Cardiac muscle cell (in vitro differentiated cells and primary cell): ENCODE measurements around the gene RING1. TPM values are rescaled to one million over a fixed set of nuclear protein-coding genes. Genes with fewer than 3 reads are reported as not detected.

Experiments
- DNase-seq, 2 donors: peaks; one replicate each; pipeline versions ENCODE4 v3.0.0 to v3.0.0-alpha.2; 2010 to 2017; ENCODE audit warnings: low read depth in 1 of 2, low spot score in 1 of 2
- H3K27ac ChIP-seq: fragments of 200-600 bp; sonication (generic); 2 replicates; pipeline ENCODE4 v1.5.1; 2016
- H3K27me3 ChIP-seq: fragments of 200-600 bp; sonication (generic); 2 replicates; pipeline ENCODE4 v1.6.0; 2016; ENCODE audit warnings: control low read depth
- H3K36me3 ChIP-seq: fragments of 200-600 bp; sonication (generic); 2 replicates; pipeline ENCODE4 v1.5.1; 2016; ENCODE audit warnings: control low read depth
- H3K4me1 ChIP-seq: fragments of 200-600 bp; sonication (generic); 2 replicates; pipeline ENCODE4 v1.8.1; 2017; ENCODE audit warnings: low read depth, mild to moderate bottlenecking, mixed run types
- H3K4me3 ChIP-seq: fragments of 200-600 bp; sonication (generic); 2 replicates; pipeline ENCODE4 v1.5.1; 2016; ENCODE audit warnings: mild to moderate bottlenecking
- H3K9me3 ChIP-seq: fragments of 200-600 bp; sonication (generic); 2 replicates; pipeline ENCODE4 v1.5.1; 2017; ENCODE audit warnings: low read depth, mild to moderate bottlenecking, control low read depth
- polyA plus RNA-seq: library from polyadenylated mRNA; unstranded; fragments of >200 nt; fragmentation: Nextera tagmentation; extraction: Ambion mirVana; gene quantifications from 2 replicates; pipeline ENCODE4 v1.2.1, GENCODE V29; 2016
- total RNA-seq: library from RNA; depleted of rRNA; stranded (reverse); fragments of >200 nt; gene quantifications from 2 replicates; pipeline ENCODE4 v1.2.3, GENCODE V29; 2016
- TF ChIP-seq, protein P1 (sequence below): IDR thresholded peaks from 2 replicates; pipeline ENCODE4 v1.5.1; 2012; ENCODE audit warnings: low read depth, mild to moderate bottlenecking, low read length

Gene RING1
- total and polyA plus RNA-seq, 2 experiments from 2014 or later = 37.0 to 42.1 TPM

DNA sequence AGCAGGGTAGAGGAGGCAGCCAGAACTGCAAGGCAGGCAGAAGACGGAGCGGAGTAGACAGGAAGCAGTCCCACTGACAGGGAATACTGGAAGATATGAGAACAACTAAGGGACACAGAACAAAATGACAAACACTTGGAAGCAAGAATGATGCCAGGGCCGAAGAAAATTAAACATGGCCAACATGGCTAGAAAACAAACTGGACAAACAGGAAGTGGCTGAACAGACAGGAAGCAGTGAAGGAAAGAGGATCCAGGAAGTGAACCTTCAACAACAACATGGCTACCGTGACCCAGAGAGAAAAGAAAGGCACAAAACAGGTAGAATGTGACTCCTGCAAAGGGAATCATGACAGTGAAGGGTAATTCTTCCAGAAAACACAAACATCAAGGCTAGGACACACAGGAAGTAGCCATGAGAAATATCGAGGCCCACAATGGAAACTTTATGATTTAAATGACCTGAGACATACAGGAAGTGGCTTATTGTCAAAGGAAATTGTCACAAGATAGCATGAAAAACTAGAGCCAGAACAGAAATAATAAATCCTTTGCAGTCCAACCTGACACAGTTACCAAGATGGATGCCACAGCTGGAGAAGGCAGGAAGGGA, 25.1 kb upstream of the RING1 start:
- Histone ChIP-seq H3K4me1 (no peaks in the 10 kb centered on the region), H3K36me3 (no peaks in the 10 kb centered on the region), H3K27ac (no peak overlapping the region), H3K27me3 (no peaks in the 10 kb centered on the region), H3K9me3 (no peaks in the 10 kb centered on the region), H3K4me3 (no peak overlapping the region)
- TF ChIP-seq, protein P1, sequence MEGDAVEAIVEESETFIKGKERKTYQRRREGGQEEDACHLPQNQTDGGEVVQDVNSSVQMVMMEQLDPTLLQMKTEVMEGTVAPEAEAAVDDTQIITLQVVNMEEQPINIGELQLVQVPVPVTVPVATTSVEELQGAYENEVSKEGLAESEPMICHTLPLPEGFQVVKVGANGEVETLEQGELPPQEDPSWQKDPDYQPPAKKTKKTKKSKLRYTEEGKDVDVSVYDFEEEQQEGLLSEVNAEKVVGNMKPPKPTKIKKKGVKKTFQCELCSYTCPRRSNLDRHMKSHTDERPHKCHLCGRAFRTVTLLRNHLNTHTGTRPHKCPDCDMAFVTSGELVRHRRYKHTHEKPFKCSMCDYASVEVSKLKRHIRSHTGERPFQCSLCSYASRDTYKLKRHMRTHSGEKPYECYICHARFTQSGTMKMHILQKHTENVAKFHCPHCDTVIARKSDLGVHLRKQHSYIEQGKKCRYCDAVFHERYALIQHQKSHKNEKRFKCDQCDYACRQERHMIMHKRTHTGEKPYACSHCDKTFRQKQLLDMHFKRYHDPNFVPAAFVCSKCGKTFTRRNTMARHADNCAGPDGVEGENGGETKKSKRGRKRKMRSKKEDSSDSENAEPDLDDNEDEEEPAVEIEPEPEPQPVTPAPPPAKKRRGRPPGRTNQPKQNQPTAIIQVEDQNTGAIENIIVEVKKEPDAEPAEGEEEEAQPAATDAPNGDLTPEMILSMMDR = no peak
- DNase-seq = no peak

DNA sequence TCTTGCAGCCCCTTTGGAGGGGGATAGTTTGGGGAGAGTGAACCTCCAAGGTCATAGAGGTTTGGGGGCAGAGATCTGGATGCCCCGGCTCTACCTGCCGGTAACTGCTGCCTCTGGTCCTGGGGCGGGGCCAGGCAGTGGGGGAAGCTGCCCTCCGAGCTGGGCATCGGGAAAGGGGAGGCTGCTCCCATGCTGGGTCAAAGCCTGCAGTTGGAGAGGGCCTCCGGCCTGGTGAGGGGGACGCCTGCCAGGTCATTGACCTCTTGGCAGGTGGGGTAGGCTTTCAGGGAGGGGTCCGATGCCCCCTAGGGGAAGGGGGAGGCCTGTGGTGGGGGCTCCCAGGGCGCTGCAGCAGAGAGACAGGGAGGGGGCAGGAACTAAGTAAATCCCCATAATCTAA, 23.1 kb upstream of the RING1 start:
- Histone ChIP-seq H3K9me3 (no peaks in the 10 kb centered on the region), H3K36me3 (no peaks in the 10 kb centered on the region), H3K4me1 (no peaks in the 10 kb centered on the region), H3K27ac (no peak overlapping the region), H3K4me3 (no peak overlapping the region), H3K27me3 (no peaks in the 10 kb centered on the region)
- TF ChIP-seq, protein P1 = no peak
- DNase-seq = no peak

DNA sequence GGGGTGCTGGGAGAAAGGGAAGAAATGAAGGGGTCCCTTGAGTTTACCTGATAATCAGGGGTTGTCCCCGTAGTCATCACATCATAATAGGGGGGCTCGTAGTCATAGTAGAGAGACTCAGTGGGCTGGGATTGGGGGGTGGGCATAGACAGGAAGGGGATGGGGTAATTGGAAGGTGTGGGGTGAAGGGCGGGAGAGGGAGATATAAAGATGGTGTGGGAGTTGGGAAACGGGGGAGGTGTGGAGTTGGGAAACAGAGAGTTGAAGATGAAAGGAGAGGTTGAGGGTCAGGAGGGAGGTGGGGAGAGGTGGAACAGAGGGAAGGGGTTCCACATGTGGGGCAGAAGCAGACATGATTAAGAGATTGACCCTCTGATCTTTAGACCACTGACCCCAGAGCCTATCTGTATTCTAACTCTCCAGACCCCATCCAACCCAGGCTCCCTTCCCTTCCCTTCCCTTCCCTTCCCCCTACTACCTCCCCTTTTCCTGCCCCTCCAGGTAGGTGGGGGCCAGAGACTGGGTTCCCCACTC, 22.6 kb upstream of the RING1 start:
- H3K4me1 ChIP-seq = peaks cover under 1% of the 10 kb centered on the region
- no peak overlapping the region for H3K27ac ChIP-seq
- H3K36me3 ChIP-seq = no peaks in the 10 kb centered on the region
- no peaks in the 10 kb centered on the region for H3K27me3 ChIP-seq
- no peak overlapping the region for H3K4me3 ChIP-seq
- TF ChIP-seq, protein P1 = no peak
- no peak for DNase-seq
- no peaks in the 10 kb centered on the region for H3K9me3 ChIP-seq

DNA sequence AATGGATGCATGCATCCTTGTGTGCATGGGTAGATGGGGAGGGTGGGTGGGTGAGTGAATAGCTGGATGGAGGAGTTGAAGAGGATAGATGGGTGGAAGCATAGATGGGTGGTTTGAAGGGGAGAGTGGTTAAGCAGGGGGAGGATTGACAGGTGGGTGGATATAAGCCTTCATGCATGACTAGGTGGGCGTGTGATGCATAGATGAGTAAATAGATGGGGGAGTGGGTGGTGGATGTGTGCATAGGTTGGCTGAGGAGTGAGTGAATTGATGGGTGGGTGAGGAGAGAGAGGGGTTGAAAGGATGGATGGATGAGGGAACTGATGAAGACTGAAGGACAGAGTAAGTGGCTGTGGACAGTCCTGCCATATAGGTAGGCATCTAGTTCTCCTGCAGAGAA, 20.5 kb upstream of the RING1 start:
- H3K9me3 ChIP-seq = no peaks in the 10 kb centered on the region
- no peak overlapping the region for H3K4me3 ChIP-seq
- H3K4me1 ChIP-seq = peaks cover 14% of the 10 kb centered on the region
- DNase-seq = no peak
- H3K36me3 ChIP-seq = no peaks in the 10 kb centered on the region
- H3K27me3 ChIP-seq = no peaks in the 10 kb centered on the region
- TF ChIP-seq, protein P1 = no peak
- H3K27ac ChIP-seq = no peak overlapping the region

DNA sequence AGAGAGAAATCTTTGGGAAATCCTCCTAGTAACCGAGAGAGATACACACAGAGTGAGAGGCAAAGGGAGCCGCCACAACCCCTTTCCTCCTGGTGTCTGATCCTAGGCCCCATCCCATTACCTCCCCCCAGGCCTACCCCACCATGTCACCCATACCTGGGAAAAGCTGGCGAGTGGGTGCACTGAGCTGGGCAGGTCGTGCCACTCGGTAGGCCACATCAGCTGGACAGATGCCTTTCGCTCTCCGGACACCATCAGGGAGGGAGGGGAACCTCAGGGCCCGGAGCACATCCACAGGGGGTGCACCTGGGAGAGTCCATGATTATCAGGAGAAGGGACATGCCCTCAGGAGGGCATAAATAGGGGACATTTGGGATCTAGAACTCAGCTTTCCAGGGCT, 19.1 kb upstream of the RING1 start:
- Histone ChIP-seq H3K36me3 (no peaks in the 10 kb centered on the region), H3K27ac (no peak overlapping the region), H3K4me1 (peaks cover 24% of the 10 kb centered on the region), H3K9me3 (no peaks in the 10 kb centered on the region), H3K27me3 (no peaks in the 10 kb centered on the region), H3K4me3 (no peak overlapping the region)
- TF ChIP-seq, protein P1 = no peak
- DNase-seq = no peak
